Sigmoid colon (tissue), 4 donors: ENCODE results near the gene CALY.

ENCODE experiments used
- CTCF ChIP-seq, 4 experiments: fragments of 450-650 bp in 3 of 4; fragments of 200-600 bp in 1 of 4; IDR thresholded peaks; one replicate each; pipeline ENCODE4 v1.5.1; 2016 to 2019; ENCODE audit warnings: antibody characterized with exemption in 4 of 4, mild to moderate bottlenecking in 3 of 4, moderate library complexity in 2 of 4
- EP300 ChIP-seq, 4 donors: sonication (generic); formaldehyde crosslinking; IDR thresholded peaks; one replicate each; pipeline ENCODE4 v1.6.1; 2017; ENCODE audit warnings: antibody characterized with exemption in 4 of 4
- POLR2A ChIP-seq, 2 donors: fragments of 450-650 bp; IDR thresholded peaks; one replicate each; pipeline ENCODE4 v1.6.1; 2016; ENCODE audit warnings: antibody characterized with exemption in 2 of 2, mild to moderate bottlenecking in 2 of 2, moderate library complexity in 2 of 2
- POLR2AphosphoS5 ChIP-seq, 4 donors: sonication (generic); formaldehyde crosslinking; IDR thresholded peaks; one replicate each; pipeline ENCODE4 v1.6.1; 2017; ENCODE audit warnings: antibody characterized with exemption in 4 of 4

DNA sequence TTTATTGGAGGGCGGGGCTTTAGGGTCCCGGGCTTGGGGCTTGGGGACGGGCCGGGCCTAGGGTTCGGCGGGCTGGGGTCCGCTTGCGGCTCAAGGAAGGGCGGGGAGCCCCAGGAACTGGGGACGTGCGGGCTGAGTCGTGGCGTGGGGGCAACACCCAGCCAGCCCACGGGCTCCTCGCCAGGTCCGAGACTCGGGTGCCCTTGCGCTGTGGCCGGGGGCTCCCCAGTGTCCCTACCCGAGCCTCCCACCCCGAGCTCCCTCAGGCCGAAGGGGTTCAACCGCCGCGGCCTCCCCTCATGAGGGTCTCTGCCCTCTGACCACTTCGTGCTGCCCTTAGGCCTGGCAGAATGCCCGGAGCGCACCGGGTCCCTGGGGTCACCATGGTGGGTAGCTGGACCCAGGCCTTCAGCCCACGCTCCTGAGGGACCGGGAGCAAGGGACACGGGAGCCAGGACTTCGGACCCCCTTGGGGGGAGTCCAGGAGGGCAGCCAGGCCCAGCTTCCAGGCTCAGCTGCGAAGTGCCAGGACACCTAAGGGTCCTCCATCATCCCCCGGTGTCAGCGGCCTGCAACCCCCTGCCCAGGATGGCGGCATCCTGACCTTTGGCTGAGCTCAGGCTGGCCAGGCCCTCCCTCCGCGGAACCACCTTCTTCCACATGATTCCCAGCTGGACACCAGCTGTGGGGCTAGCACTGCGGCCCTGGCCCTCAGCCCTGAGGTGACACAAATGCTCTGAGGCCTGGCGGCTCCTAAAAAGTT, 21.6 kb upstream of the CALY start:
- TF ChIP-seq CTCF (IDR thresholded peaks at IDR 0.05): no peak
- no peak for TF ChIP-seq POLR2A (IDR thresholded peaks at IDR 0.05)
- peak in 1 of 4 donors; percentile 8 for TF ChIP-seq POLR2AphosphoS5 (IDR thresholded peaks at IDR 0.05)
- no peak for TF ChIP-seq EP300 (IDR thresholded peaks at IDR 0.05)
